Ishikawa (cell line): Measurements from ENCODE around the gene PVR.

Source experiments
- CEBPB ChIP-seq: IDR thresholded peaks from 2 replicates; pipeline ENCODE4 v1.6.1; 2012
- CREB1 ChIP-seq: IDR thresholded peaks from 2 replicates; pipeline ENCODE4 v1.6.1; 2012; ENCODE audit warnings: low read depth
- EGR1 ChIP-seq: IDR thresholded peaks from 2 replicates; pipeline ENCODE4 v1.6.1; 2012
- EP300 ChIP-seq: IDR thresholded peaks from 2 replicates; pipeline ENCODE4 v1.6.1; 2012; ENCODE audit warnings: borderline replicate concordance
- FOXM1 ChIP-seq: IDR thresholded peaks from 2 replicates; pipeline ENCODE4 v1.6.1; 2012; ENCODE audit warnings: low read depth, borderline replicate concordance
- NFIC ChIP-seq: IDR thresholded peaks from 2 replicates; pipeline ENCODE4 v1.6.1; 2012
- RAD21 ChIP-seq: IDR thresholded peaks from 2 replicates; pipeline ENCODE4 v1.6.1; 2012; ENCODE audit warnings: low read depth
- TAF1 ChIP-seq: IDR thresholded peaks from 2 replicates; pipeline ENCODE4 v1.6.1; 2012; ENCODE audit warnings: low read depth, mild to moderate bottlenecking
- TCF12 ChIP-seq: IDR thresholded peaks from 2 replicates; pipeline ENCODE4 v1.6.1; 2012; ENCODE audit warnings: low read depth
- TEAD4 ChIP-seq: IDR thresholded peaks from 2 replicates; pipeline ENCODE4 v1.6.1; 2012
- YY1 ChIP-seq: IDR thresholded peaks from 2 replicates; pipeline ENCODE4 v1.6.1; 2012; ENCODE audit warnings: low read depth
- ZBTB7A ChIP-seq: IDR thresholded peaks from 2 replicates; pipeline ENCODE4 v1.6.1; 2012; ENCODE audit warnings: low read depth
- TF ChIP-seq, protein P1 (sequence below): IDR thresholded peaks from 2 replicates; pipeline ENCODE4 v1.6.1; 2012
- TF ChIP-seq, protein P2 (sequence below): IDR thresholded peaks from 2 replicates; pipeline ENCODE4 v1.6.1; 2012
- TF ChIP-seq, protein P3 (sequence below): IDR thresholded peaks from 2 replicates; pipeline ENCODE4 v1.6.1; 2012; ENCODE audit warnings: low read depth, mild to moderate bottlenecking

Gene PVR

DNA sequence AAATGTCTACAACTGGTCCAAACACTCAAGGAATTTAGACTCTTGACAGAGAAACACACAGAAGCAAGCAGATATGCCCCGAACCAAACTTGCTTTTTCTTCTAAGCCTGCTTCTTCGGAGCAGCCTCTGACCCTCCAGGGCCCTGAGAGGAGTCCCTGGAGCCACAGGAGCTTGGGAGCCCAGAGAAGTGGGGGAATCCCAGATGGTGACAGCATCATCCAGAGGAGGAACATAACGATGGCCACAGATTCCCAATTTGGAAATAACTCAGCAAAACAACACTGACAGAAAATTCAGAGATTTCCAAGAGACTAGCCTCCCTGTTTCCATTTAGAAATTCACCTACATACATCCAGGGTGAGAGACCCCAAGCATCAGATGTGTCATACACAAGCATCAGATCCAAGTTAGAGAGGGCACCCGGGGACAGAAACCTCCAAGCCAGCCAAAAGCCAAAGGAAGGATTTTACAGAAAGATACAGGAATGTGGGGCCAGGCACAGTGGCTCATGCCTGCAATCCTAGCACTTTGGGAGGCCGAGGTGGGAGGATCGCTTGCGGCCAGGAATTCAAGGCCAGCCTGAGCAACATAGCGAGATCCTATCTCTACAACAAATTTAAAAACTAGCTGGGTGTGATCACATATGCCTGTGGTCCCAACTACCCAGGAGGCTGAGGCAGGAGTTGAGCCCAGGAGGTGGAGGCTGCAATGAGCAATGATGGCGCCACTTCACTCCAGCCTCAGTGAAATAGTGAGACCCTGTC is 2.0 kb upstream of the PVR start:
- TF ChIP-seq TAF1 (no peak), CEBPB (no peak), EP300 (no peak), YY1 (no peak), CREB1 (no peak), EGR1 (no peak), ZBTB7A (no peak), TEAD4 (no peak), FOXM1 (no peak), RAD21 (no peak), NFIC (no peak), TCF12 (no peak)
- TF ChIP-seq, protein P1, sequence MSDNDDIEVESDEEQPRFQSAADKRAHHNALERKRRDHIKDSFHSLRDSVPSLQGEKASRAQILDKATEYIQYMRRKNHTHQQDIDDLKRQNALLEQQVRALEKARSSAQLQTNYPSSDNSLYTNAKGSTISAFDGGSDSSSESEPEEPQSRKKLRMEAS = no peak
- TF ChIP-seq, protein P2, sequence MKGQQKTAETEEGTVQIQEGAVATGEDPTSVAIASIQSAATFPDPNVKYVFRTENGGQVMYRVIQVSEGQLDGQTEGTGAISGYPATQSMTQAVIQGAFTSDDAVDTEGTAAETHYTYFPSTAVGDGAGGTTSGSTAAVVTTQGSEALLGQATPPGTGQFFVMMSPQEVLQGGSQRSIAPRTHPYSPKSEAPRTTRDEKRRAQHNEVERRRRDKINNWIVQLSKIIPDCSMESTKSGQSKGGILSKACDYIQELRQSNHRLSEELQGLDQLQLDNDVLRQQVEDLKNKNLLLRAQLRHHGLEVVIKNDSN = no peak
- TF ChIP-seq, protein P3, sequence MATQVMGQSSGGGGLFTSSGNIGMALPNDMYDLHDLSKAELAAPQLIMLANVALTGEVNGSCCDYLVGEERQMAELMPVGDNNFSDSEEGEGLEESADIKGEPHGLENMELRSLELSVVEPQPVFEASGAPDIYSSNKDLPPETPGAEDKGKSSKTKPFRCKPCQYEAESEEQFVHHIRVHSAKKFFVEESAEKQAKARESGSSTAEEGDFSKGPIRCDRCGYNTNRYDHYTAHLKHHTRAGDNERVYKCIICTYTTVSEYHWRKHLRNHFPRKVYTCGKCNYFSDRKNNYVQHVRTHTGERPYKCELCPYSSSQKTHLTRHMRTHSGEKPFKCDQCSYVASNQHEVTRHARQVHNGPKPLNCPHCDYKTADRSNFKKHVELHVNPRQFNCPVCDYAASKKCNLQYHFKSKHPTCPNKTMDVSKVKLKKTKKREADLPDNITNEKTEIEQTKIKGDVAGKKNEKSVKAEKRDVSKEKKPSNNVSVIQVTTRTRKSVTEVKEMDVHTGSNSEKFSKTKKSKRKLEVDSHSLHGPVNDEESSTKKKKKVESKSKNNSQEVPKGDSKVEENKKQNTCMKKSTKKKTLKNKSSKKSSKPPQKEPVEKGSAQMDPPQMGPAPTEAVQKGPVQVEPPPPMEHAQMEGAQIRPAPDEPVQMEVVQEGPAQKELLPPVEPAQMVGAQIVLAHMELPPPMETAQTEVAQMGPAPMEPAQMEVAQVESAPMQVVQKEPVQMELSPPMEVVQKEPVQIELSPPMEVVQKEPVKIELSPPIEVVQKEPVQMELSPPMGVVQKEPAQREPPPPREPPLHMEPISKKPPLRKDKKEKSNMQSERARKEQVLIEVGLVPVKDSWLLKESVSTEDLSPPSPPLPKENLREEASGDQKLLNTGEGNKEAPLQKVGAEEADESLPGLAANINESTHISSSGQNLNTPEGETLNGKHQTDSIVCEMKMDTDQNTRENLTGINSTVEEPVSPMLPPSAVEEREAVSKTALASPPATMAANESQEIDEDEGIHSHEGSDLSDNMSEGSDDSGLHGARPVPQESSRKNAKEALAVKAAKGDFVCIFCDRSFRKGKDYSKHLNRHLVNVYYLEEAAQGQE = no peak

DNA sequence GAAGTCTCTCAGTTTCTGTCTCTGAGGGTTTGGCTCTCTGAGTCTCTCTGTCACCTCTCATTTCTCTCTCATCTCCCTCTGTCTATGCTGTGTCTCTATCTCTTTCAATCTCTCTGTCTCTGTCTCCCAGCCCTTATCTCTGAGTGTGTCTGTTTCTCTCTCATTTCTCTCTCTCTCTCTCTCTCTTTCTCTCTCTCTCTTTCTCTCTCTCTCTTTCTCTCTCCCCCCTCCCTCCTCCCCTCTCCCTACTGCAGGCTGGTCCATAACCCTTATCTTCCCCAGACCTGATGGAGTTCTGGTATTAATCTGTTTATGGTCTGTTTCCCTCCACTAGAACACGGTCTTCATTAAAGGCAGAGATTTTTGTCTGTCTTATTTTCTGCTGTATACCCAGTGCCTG is 1.3 kb upstream of the PVR start:
- TF ChIP-seq NFIC = no peak
- TF ChIP-seq, protein P2 = no peak
- TF ChIP-seq CREB1 = no peak
- TF ChIP-seq ZBTB7A = no peak
- no peak for TF ChIP-seq YY1
- TF ChIP-seq, protein P1 = no peak
- no peak for TF ChIP-seq RAD21
- no peak for TF ChIP-seq EGR1
- TF ChIP-seq, protein P3 = no peak
- TF ChIP-seq EP300 = no peak
- no peak for TF ChIP-seq TAF1
- no peak for TF ChIP-seq TCF12
- TF ChIP-seq TEAD4 = no peak
- TF ChIP-seq FOXM1 = no peak
- no peak for TF ChIP-seq CEBPB

DNA sequence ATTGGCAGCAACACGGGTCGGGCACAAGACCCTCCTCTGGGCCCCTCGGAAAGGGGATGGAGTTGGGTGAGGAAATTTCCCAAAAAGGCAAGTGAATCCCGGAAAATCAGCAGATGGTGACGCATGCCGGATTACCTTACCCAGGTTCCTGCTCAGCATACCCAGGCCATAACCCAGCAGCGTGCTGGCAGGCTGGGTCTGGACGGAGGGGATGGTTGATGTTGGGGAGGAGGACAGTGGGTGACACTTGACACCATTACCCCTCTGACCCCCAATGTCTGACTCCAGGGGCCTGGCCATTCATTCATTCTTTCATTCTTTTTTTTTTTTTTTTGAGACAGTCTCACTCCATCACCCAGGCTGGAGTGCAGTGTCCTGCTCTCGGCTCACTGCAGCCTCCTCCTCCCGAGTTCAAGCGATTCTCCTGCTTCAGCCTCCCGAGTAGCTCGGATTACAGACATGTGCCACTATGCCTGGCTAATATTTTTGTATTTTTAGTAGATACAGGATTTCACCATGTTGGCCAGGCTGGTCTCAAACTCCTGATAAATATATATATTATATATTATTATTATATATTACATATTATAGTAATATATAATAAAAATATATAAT is 799 bp downstream of the PVR start:
- TF ChIP-seq TEAD4 (0 out of 2 replicates have a peak, but pooled peaks have one; percentile 9), YY1 (no peak)
- TF ChIP-seq, protein P1 = peak; percentile 40; the same call in 1 of the 2 replicates

DNA sequence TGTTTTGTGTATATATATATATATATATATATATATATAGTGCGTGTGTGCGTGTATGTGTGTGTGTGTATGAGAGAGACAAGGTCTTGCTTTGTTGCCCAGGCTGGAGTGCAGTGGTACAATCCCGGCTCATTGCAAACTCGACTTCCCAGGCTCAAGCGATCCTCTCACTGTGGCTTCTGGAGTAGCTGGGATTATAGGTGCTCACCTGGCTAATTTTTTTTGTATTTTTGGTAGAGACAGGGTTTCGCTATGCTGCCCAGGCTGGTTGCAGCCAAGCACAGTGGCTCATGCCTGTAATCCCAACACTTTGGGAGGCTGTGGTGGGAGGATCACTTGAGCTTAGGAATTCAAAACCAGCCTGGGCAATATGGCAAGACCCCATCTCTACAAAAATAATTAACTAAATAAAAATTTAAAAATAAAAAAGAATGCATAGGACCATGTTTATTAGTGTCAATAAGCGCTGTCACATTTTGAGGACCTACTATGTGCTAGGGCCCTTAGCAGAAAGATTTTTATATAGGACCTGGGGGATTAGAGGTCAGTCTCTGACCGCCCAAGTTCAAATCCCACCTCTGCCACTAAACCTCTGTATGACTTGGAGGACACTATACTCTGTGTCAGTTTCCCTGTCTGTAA is 1.8 kb downstream of the PVR start:
- TF ChIP-seq TEAD4 (no peak), TAF1 (no peak), NFIC (no peak), YY1 (no peak), TCF12 (no peak), CREB1 (no peak), EP300 (no peak), EGR1 (no peak), CEBPB (no peak), ZBTB7A (no peak), FOXM1 (no peak), RAD21 (no peak)
- TF ChIP-seq, protein P3 = no peak
- TF ChIP-seq, protein P1 = no peak
- TF ChIP-seq, protein P2 = no peak
